K562 (cell line): ENCODE data around the gene SENP7. TPM values are rescaled to one million over a fixed set of nuclear protein-coding genes. Genes with fewer than 3 reads are reported as not detected.

Source experiments
- MCM5 ChIP-seq: fragments of 450-650 bp; IDR thresholded peaks from 2 replicates; pipeline ENCODE4 v1.6.1; 2016; ENCODE audit warnings: low read depth
- MED1 ChIP-seq: sonication (generic); formaldehyde crosslinking; IDR thresholded peaks from 2 replicates; pipeline ENCODE4 v1.8.1; 2023; ENCODE audit warnings: missing genetic modification reagents, borderline replicate concordance
- MGA ChIP-seq: fragments of 450-650 bp; IDR thresholded peaks from 2 replicates; pipeline ENCODE4 v1.6.1; 2016; ENCODE audit warnings: mild to moderate bottlenecking, moderate library complexity
- SIN3B ChIP-seq: fragments of 450-650 bp; IDR thresholded peaks from 2 replicates; pipeline ENCODE4 v1.6.1; 2017; ENCODE audit warnings: low read depth, mild to moderate bottlenecking, moderate library complexity
- TCF7 ChIP-seq: sonication (generic); IDR thresholded peaks from 2 replicates; pipeline ENCODE4 v1.6.1; 2016; ENCODE audit warnings: antibody characterized with exemption, borderline replicate concordance
- ZBTB40 ChIP-seq, 2 experiments: fragments of 450-650 bp in 1 of 2; sonication (generic) in 1 of 2; formaldehyde crosslinking in 1 of 2; IDR thresholded peaks; 2 replicates each; pipeline versions ENCODE4 v1.7.1 to v1.9.0; 2016 to 2022; ENCODE audit warnings: inconsistent platforms in 1 of 2, mild to moderate bottlenecking in 1 of 2, missing genetic modification reagents in 1 of 2
- polyA plus RNA-seq, 8 experiments: library from polyadenylated mRNA; depleted of rRNA in 4 of 8; stranded (reverse) in 5 of 8; unstranded in 3 of 8; fragments of >200 nt; fragmentation: Nextera tagmentation in 2 of 8; fragmentation: Illumina TruSeq in 1 of 8; extraction: Ambion mirVana in 2 of 8; extraction: Trizol in 1 of 8; gene quantifications; 2 replicates each; pipeline versions ENCODE4 v1.2.1 to v1.2.3, GENCODE V29; 2011 to 2014; ENCODE audit warnings: inconsistent platforms in 1 of 8, missing spikeins in 1 of 8
- total RNA-seq, 7 experiments: library from RNA; depleted of rRNA in 6 of 7; stranded (reverse); fragments of >200 nt in 6 of 7; fragmentation: Illumina TruSeq in 2 of 7; extraction: Trizol in 2 of 7; gene quantifications; 2 replicates each; pipeline versions ENCODE4 v1.2.1 to v1.2.3, GENCODE V29; 2011 to 2021; ENCODE audit warnings: low replicate concordance in 1 of 7

Gene SENP7
- total and polyA plus RNA-seq, 9 of the 15 experiments (the other 6 are each of a cell fraction or from before 2014, with no cell fraction given), result 4.1 to 21.9 (median 10.7) TPM

GRCh38 chr3:101513419-101513986 lies 491 bp upstream of the SENP7 start (continued):
- TF ChIP-seq MGA (no peak), MED1 (CRISPR knock-in tag) (no peak), TCF7 (no peak), SIN3B (no peak), ZBTB40 (IDR thresholded peaks at IDR 0.05) (no peak; the same call in 1 of the 2 replicates), ZBTB40 (CRISPR knock-in tag; IDR thresholded peaks at IDR 0.05) (no peak), MCM5 (no peak)
